ENCODE results near the gene SCAPER. TPM values are rescaled to one million over a fixed set of nuclear protein-coding genes. Genes with fewer than 3 reads are reported as not detected.
A peak's percentile ranks its signal among the peaks of the same experiment; 100 is the strongest.

SCAPER gene
- polyA plus RNA-seq, 2 of the 4 experiments (the other 2 are of a cell fraction), result 4.9 to 5.5 TPM

DNA sequence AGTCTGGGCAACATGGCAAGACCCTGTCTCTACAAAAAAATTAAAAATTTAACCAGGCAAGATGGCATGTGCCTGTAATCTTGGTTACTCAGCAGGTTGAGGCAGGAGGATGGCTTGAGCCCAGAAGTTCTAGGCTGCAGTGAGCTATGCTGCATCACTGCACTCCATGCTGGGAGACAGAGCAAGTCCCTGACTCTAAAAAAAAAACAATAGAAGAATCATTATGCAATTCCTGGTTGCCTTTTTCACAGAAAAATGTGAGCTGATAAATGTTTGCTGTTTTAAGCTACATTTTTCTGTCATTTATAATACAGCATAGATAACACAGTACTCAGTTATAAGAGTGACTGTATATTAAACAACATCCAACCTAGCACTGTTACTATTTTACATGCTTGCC lies 148.8 kb downstream of the SCAPER start (continued):
- TF ChIP-seq ZSCAN20 (CRISPR knock-in tag; IDR thresholded peaks at IDR 0.05) (no peak), HOXA7 (CRISPR knock-in tag; IDR thresholded peaks at IDR 0.05) (no peak), RFX5 (IDR thresholded peaks at IDR 0.05) (no peak), POLR2AphosphoS2 (conservative IDR thresholded peaks at IDR 0.05; ENCODE audit: low read length) (no peak), NR3C1 (IDR thresholded peaks at IDR 0.05) (no peak), BHLHE40 (IDR thresholded peaks at IDR 0.05; ENCODE audit: low read depth, low read length) (no peak), EP300 (IDR thresholded peaks at IDR 0.05) (no peak), TP53 (CRISPR knock-in tag; IDR thresholded peaks at IDR 0.05) (no peak)
- TF ChIP-seq, protein P1, sequence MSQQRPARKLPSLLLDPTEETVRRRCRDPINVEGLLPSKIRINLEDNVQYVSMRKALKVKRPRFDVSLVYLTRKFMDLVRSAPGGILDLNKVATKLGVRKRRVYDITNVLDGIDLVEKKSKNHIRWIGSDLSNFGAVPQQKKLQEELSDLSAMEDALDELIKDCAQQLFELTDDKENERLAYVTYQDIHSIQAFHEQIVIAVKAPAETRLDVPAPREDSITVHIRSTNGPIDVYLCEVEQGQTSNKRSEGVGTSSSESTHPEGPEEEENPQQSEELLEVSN (IDR thresholded peaks at IDR 0.05; ENCODE audit: borderline replicate concordance, low read depth), result no peak
- TF ChIP-seq, protein P2, sequence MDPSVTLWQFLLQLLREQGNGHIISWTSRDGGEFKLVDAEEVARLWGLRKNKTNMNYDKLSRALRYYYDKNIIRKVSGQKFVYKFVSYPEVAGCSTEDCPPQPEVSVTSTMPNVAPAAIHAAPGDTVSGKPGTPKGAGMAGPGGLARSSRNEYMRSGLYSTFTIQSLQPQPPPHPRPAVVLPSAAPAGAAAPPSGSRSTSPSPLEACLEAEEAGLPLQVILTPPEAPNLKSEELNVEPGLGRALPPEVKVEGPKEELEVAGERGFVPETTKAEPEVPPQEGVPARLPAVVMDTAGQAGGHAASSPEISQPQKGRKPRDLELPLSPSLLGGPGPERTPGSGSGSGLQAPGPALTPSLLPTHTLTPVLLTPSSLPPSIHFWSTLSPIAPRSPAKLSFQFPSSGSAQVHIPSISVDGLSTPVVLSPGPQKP (IDR thresholded peaks at IDR 0.05; ENCODE audit: low read depth, low read length), result no peak
- TF ChIP-seq, protein P3, sequence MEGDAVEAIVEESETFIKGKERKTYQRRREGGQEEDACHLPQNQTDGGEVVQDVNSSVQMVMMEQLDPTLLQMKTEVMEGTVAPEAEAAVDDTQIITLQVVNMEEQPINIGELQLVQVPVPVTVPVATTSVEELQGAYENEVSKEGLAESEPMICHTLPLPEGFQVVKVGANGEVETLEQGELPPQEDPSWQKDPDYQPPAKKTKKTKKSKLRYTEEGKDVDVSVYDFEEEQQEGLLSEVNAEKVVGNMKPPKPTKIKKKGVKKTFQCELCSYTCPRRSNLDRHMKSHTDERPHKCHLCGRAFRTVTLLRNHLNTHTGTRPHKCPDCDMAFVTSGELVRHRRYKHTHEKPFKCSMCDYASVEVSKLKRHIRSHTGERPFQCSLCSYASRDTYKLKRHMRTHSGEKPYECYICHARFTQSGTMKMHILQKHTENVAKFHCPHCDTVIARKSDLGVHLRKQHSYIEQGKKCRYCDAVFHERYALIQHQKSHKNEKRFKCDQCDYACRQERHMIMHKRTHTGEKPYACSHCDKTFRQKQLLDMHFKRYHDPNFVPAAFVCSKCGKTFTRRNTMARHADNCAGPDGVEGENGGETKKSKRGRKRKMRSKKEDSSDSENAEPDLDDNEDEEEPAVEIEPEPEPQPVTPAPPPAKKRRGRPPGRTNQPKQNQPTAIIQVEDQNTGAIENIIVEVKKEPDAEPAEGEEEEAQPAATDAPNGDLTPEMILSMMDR (IDR thresholded peaks at IDR 0.05), result no peak

DNA sequence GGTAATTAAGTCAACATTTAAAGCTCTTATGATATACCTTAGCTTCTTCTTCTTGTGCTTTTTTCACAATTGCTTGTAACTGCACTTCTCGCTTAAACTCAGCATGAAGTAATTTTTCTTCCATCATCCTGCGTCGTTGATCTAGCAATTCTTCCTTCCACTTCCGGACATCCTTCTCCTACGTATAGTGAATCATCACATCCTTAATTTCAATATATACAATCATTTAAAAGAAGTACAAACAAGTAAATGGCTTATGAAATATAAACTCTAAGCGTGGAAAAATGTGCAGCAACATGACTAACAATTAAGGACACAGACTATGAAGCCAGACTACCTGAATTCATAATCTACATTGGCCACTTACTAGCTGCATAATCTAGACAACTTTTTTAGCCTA lies 151.4 kb downstream of the SCAPER start:
- no peak for DNase-seq (ENCODE audit: low read depth in 1 of 2, low spot score in 1 of 2)
- Histone ChIP-seq H3K4me2 (no peak overlapping the region), H3K27ac (no peak overlapping the region), H3K4me1 (no peaks in the 10 kb centered on the region), H3K4me3 (no peak overlapping the region), H3K9me3 (no peaks in the 10 kb centered on the region)
- 89% methylated on average over 6 of the region's 6 CpGs for WGBS (ENCODE audit: missing lambda C conversion rate)
- TF ChIP-seq, protein P1 (IDR thresholded peaks at IDR 0.05; ENCODE audit: borderline replicate concordance, low read depth), result no peak
- TF ChIP-seq, protein P4, sequence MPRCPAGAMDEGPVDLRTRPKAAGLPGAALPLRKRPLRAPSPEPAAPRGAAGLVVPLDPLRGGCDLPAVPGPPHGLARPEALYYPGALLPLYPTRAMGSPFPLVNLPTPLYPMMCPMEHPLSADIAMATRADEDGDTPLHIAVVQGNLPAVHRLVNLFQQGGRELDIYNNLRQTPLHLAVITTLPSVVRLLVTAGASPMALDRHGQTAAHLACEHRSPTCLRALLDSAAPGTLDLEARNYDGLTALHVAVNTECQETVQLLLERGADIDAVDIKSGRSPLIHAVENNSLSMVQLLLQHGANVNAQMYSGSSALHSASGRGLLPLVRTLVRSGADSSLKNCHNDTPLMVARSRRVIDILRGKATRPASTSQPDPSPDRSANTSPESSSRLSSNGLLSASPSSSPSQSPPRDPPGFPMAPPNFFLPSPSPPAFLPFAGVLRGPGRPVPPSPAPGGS (IDR thresholded peaks at IDR 0.05), result no peak
- TF ChIP-seq SMC3 (IDR thresholded peaks at IDR 0.05) (no peak), EP300 (IDR thresholded peaks at IDR 0.05) (no peak), CBX8 (IDR thresholded peaks at IDR 0.05) (no peak), HEYL (CRISPR knock-in tag; IDR thresholded peaks at IDR 0.05) (no peak), RCOR1 (IDR thresholded peaks at IDR 0.05; ENCODE audit: low read depth, low read length) (no peak), ZC3H11A (IDR thresholded peaks at IDR 0.05) (no peak), GATA3 (IDR thresholded peaks at IDR 0.05; ENCODE audit: borderline replicate concordance) (no peak), NPAS2 (CRISPR knock-in tag; IDR thresholded peaks at IDR 0.05; ENCODE audit: borderline replicate concordance) (no peak), CBX2 (IDR thresholded peaks at IDR 0.05; ENCODE audit: borderline replicate concordance, low read depth) (no peak), ZFP36 (IDR thresholded peaks at IDR 0.05; ENCODE audit: borderline replicate concordance, partially characterized antibody) (no peak), FOSL2 (IDR thresholded peaks at IDR 0.05) (no peak), FOSL2 (CRISPR knock-in tag; IDR thresholded peaks at IDR 0.05) (no peak), ESRRA (IDR thresholded peaks at IDR 0.05; ENCODE audit: borderline replicate concordance, low read length) (no peak), POLR2A (IDR thresholded peaks at IDR 0.05; ENCODE audit: low read length) (no peak), ZSCAN20 (CRISPR knock-in tag; IDR thresholded peaks at IDR 0.05) (no peak), CHD4 (IDR thresholded peaks at IDR 0.05; ENCODE audit: borderline replicate concordance) (no peak)
- TF ChIP-seq, protein P5, sequence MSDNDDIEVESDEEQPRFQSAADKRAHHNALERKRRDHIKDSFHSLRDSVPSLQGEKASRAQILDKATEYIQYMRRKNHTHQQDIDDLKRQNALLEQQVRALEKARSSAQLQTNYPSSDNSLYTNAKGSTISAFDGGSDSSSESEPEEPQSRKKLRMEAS (IDR thresholded peaks at IDR 0.05), result no peak
- TF ChIP-seq, protein P6, sequence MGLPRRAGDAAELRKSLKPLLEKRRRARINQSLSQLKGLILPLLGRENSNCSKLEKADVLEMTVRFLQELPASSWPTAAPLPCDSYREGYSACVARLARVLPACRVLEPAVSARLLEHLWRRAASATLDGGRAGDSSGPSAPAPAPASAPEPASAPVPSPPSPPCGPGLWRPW (IDR thresholded peaks at IDR 0.05), result no peak
- TF ChIP-seq, protein P7, sequence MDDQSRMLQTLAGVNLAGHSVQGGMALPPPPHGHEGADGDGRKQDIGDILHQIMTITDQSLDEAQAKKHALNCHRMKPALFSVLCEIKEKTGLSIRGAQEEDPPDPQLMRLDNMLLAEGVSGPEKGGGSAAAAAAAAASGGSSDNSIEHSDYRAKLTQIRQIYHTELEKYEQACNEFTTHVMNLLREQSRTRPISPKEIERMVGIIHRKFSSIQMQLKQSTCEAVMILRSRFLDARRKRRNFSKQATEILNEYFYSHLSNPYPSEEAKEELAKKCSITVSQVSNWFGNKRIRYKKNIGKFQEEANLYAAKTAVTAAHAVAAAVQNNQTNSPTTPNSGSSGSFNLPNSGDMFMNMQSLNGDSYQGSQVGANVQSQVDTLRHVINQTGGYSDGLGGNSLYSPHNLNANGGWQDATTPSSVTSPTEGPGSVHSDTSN (IDR thresholded peaks at IDR 0.05), result no peak
- ChIA-PET CTCF (no interaction called here), POLR2A (no interaction called here)
- FAIRE-seq, result peak; percentile 73
- ATAC-seq, result no peak

All from A549 (cell line).